ENCODE data around the gene FOXRED1. TPM values are rescaled to one million over a fixed set of nuclear protein-coding genes. Genes with fewer than 3 reads are reported as not detected.
A peak's percentile ranks its signal among the peaks of the same experiment; 100 is the strongest.

Gene FOXRED1
- total RNA-seq, 1 experiment from 2014 or later, result 18.8 TPM

DNA sequence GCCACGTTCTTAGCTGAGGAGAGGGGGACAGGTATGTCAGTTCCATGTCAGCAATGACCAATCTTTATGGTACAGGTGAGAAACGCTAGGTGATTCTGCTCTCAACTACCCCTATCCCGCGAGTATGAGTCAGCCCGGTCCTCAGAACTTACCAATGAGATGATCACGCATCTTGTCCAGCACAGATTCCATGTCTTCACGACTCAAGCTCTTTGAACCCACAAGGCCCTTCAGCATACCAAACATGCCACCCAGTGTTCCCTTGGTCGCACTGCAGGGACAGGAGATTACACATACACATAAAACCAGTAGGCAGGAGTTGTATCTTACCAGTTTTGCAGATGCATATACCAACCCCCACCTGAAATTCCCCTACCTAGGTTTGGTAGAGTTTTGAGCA lies 3.1 kb upstream of the FOXRED1 start:
- in situ Hi-C loops (cut with HindIII; ENCODE audit: low pct_unique_long_range_greater_than_20kb, low sequenced_read_pairs), result no loop called here
- no peak for DNase-seq (ENCODE audit: low read depth)

DNA sequence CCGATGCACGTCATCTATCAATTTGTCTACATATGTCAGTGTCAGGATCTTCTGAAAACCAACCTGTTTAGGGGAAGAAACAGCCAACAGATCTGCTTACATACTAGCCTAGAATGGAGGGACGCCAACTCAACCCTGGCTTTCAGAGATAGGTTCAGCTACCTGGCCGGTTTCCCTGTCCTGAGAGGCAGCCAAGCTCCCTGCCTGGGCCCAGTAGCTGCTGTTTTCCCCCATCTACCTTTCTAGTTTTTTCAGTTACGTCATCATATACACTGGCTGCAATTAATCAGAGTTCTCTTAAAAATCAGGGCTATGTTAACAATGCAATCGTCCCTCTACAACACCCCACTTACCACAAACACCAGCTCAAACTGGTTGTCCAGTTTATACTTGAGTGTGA lies 1.3 kb upstream of the FOXRED1 start:
- in situ Hi-C loops (cut with HindIII; ENCODE audit: low pct_unique_long_range_greater_than_20kb, low sequenced_read_pairs), result no loop called here
- no peak for DNase-seq (ENCODE audit: low read depth)

DNA sequence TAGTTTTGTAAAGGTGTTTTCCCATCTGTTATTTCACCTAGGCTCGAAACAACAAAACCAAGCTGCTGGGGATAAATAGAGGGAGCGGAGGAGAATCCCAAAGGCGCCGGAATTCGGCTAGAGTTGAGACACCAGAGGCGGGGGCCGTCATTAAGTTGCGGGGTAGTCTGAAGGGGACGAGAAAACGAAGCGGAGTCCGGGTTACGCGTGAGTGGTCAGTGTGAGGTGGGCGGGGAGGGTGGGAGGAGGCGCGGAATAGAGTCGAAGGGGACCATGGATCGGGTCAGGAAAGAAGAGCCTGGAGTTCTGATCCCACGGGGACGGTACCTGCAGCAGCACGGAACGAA lies 620 bp upstream of the FOXRED1 start:
- in situ Hi-C loops (cut with HindIII; ENCODE audit: low pct_unique_long_range_greater_than_20kb, low sequenced_read_pairs), result no loop called here
- no peak for DNase-seq (ENCODE audit: low read depth)

DNA sequence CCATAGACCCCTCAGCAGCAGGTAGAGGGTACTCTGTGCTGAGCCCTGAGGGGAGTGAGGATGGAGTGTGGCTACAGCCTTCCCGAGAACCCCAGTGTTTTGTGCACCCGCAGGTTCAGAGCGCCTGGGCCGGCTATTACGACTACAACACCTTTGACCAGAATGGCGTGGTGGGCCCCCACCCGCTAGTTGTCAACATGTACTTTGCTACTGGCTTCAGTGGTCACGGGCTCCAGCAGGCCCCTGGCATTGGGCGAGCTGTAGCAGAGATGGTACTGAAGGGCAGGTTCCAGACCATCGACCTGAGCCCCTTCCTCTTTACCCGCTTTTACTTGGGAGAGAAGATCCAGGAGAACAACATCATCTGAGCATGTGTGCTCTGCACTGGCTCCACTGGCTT lies 8.4 kb downstream of the FOXRED1 start:
- no peak for DNase-seq (ENCODE audit: low read depth)
- in situ Hi-C loops (cut with HindIII; ENCODE audit: low pct_unique_long_range_greater_than_20kb, low sequenced_read_pairs), result no loop called here

DNA sequence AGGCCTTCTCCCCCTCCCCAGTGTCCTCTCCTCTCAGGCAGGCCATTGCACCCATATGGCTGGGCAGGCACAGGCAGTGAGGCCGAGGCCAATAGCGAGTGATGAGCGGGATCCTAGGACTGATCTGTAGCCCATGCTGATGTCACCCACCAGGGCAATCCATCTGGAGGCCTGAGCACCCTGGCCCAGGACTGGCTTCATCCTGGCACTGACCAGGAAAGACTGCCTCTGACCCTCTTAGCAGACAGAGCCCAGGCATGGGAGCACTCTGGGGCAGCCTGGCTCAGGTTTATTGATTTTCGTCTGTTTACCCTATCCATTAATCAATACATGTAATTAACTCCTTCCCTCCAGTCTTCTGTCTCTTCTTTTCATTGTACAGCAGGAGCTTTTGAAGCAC lies 8.8 kb downstream of the FOXRED1 start:
- in situ Hi-C loops (cut with HindIII; ENCODE audit: low pct_unique_long_range_greater_than_20kb, low sequenced_read_pairs), result no loop called here
- no peak for DNase-seq (ENCODE audit: low read depth)

DNA sequence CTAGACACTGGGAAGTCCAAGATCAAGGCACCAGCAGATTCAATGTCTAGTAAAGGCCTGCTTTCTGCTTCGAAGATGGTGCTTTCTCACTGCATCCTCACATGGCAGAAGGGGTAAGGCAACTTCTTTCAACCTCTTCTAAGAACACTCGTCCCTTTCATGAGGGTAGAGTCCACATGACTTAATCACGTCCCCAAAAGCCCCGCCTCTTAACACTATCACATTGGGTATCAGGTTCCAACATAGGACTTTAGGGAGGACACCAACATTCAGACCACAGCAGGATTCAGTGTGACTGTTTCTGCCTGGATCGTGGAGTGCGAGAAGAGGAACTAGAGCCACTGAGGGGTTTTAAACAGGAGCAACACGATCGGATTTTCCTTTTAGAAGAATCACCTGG lies 10.2 kb downstream of the FOXRED1 start:
- in situ Hi-C loops (cut with HindIII; ENCODE audit: low pct_unique_long_range_greater_than_20kb, low sequenced_read_pairs), result no loop called here
- no peak for DNase-seq (ENCODE audit: low read depth)

DNA sequence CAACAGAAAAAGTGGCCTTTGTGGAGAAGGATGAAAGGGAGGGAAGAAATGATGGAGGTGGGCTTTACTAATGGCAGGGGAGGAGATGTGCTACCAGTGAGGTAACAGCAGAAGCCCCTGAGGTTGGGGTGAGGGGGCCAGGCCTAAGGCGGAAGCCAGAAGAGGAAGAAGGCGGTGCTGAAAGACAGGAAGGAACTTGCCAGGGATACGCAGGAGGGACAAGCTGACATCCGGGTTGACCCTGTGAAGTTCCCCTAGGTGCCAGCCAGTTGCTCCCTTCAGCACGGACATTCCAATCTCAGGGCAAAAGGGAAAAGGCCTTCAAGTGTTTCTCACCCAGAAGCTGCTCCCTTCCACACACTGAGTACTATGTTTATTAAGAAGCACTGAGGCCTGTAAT lies 11.6 kb downstream of the FOXRED1 start:
- DNase-seq (ENCODE audit: low read depth), result no peak
- in situ Hi-C loops (cut with HindIII; ENCODE audit: low pct_unique_long_range_greater_than_20kb, low sequenced_read_pairs), result no loop called here

DNA sequence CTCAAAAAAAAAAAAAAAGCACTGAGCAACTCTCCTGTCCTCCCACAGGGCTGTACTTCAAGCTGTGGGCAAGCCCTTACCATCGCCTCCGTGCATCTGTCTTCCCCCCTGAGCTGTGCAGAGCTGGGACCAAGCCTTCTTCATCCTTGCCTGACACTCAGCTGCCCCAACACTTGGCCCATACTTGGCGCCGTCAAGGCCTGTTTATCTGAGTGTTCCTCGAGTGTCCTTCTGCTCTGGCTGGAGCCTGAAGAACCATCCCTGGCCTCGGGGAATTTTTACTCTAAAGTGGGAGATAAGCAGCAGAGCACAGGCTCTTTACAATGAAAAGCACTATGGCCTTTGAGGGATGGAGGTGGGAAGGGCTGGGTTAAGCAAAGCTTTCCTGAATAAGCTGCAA lies 12.3 kb downstream of the FOXRED1 start:
- in situ Hi-C loops (cut with HindIII; ENCODE audit: low pct_unique_long_range_greater_than_20kb, low sequenced_read_pairs), result no loop called here
- no peak for DNase-seq (ENCODE audit: low read depth)

DNA sequence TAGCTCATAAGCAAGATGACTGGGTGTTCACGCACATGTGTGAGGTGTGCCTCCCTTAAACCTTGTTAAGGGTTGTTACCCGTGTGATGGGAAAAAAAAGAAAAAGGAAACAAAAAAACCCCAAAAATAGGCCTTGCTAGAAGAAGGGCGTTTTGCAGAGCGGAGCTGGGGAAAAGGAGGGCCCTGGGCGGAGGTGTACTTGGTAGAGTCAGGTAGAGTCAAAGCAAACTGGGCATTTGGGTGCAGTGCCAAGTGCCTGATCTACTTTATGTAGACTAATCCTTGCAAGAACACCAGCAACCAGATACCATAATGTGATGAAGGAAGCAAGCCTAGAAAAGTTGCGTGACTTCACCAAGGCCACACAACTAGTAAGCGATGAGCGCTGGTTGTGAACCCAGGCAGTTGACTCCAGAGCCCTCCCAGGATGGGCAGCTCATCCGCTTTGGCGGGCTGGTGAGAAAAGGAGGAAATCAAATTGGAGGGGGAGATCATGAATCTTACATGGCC lies 12.8 kb downstream of the FOXRED1 start:
- in situ Hi-C loops (cut with HindIII; ENCODE audit: low pct_unique_long_range_greater_than_20kb, low sequenced_read_pairs), result no loop called here
- DNase-seq (ENCODE audit: low read depth), result no peak

DNA sequence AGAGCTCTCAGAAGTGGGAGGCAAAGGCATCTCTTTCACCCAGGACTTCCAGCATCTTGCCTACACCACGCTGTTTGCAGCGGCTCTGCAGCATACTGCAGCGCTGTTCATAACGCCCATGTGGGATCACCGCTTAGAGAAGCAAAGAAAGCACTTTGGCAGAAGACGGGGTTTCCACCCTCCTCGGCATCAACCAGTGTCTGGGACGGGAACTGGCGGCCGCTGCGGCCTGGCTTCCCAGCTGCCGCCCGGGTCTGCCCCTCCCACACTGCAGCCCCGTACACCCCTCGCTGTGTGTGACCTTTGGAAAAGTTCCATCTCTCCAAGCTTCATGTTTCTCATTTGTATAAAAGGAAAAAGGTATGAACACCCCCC lies 13.4 kb downstream of the FOXRED1 start:
- in situ Hi-C loops (cut with HindIII; ENCODE audit: low pct_unique_long_range_greater_than_20kb, low sequenced_read_pairs), result no loop called here
- no peak for DNase-seq (ENCODE audit: low read depth)

DNA sequence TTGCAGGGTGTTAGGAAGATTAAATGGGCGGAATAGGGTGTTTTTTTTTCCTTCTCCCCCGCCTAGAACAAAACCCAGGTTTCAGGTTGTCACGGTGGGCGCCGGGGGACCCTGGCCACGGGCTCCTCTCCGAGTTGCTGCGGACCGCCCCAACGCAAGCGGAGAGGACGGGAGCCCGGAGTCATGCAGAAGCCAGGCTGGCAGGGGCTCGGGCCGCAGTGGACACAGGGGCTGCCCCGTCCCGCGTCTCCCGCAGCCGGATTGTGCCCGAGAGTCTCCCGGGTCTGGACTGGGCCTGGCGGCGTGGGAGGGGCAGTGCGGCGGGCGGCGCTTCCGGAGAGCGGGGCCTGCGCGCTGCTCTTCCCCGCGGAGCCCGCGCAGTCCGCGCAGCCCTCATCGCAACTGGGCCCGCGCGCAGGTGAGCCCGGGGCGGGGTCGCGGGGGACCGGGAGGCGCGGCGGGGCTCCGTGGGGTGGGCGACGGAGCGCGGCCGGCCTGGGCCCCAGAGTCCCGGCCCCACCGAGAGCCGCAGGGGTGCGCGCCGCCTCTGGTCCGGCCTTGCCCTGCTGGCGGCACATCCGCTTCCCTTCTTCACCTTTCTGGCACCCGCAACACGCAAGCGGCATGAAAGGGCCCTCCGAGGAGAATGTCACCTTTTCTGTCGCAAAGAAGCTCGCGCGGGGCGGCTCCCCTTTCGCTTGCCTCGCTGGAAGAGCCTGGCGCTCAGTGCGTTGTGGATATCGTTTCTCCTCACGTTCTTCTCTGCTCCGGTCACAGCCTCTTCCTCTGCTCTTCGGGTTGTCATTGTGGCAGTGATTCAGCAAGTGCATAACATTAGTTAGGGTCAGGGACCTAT lies 14.0 kb downstream of the FOXRED1 start, which contains the start of gene TIRAP:
TSS of gene TIRAP (plus strand) at position 358 of the 856 bp plus-strand sequence. CDS start 7,802 bp downstream, outside the sequence.
- DNase-seq (ENCODE audit: low read depth), result peak; percentile 67
- in situ Hi-C loops (cut with HindIII; ENCODE audit: low pct_unique_long_range_greater_than_20kb, low sequenced_read_pairs), result no loop called here

DNA sequence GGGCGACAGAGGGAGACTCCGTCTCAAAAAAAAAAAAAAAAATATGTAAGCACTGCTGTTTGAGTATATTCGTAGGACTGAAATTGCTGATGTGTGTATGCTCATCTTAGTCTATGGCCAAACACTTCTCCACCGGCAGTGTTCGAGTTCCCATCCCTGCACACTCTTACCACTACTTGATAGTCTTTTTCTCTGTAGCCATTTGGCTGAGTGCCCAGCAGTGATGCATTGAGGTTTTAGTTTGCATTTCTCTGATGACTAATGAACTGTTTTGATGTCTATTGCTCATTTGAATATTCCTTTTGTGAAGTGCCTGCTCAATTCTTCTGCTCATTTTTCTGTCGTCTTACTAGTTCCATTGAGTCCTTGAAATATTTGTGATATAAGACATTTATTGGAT lies 15.9 kb downstream of the FOXRED1 start:
- peak; percentile 65 for DNase-seq (ENCODE audit: low read depth)
- in situ Hi-C loops (cut with HindIII; ENCODE audit: low pct_unique_long_range_greater_than_20kb, low sequenced_read_pairs), result no loop called here

DNA sequence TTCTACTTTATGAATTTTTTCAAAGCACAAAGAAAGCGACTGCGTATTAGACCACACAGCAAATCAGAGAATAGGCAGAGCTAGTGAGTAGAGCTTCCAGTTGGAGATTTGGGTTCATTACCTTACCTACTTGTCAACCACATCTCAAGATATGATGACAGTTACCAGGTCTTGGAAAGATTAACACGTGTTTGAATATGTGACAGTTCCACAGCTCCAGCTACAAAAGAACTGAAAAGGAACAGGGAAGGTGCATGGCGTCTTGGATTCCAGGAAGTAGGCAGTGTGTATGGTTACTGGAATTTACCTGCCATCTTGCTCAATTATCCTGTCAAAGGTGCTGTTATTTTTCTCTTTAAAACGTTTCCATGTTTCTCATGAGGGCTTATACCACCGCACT lies 19.3 kb downstream of the FOXRED1 start:
- in situ Hi-C loops (cut with HindIII; ENCODE audit: low pct_unique_long_range_greater_than_20kb, low sequenced_read_pairs), result no loop called here
- DNase-seq (ENCODE audit: low read depth), result no peak

DNA sequence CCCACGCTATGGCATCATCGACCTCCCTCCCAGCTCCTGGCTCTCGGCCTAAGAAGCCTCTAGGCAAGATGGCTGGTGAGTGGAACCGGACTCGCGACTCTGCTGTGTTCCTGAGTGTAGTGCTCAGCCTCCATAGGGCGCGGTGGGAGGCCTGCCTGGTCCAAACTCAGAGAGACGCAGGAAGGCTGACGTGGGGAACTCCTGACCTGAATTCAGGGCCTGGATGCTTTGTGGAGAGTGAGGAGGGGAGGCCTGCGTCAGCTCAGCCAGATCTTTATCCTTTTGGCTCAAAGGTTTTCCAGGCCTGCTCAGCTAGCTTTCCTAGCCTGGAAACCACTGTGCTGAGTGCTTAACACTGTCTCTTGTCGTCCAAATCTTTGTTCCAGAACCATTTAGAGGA lies 21.9 kb downstream of the FOXRED1 start:
- no peak for DNase-seq (ENCODE audit: low read depth)
- in situ Hi-C loops (cut with HindIII; ENCODE audit: low pct_unique_long_range_greater_than_20kb, low sequenced_read_pairs), result no loop called here

DNA sequence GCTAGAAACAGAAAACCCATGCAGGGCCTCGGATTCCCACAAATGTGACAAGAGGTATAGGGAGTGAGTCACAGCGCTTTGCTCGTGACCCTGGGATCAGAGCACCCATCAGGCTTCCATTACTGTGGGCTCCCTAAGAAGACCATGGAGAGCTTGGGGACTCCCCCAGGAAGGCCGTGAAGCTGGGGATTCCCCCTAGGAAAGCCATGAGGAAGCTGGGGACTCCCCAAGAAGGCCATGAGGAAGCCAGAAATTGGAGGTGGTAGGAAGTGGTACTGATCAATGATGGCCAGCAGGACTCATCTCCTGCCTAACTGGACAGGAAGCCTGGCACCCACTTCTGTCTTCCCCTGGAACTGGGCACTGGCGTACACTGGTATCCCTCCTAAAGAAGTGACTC lies 24.8 kb downstream of the FOXRED1 start:
- DNase-seq (ENCODE audit: low read depth), result no peak
- in situ Hi-C loops (cut with HindIII; ENCODE audit: low pct_unique_long_range_greater_than_20kb, low sequenced_read_pairs), result no loop called here

DNA sequence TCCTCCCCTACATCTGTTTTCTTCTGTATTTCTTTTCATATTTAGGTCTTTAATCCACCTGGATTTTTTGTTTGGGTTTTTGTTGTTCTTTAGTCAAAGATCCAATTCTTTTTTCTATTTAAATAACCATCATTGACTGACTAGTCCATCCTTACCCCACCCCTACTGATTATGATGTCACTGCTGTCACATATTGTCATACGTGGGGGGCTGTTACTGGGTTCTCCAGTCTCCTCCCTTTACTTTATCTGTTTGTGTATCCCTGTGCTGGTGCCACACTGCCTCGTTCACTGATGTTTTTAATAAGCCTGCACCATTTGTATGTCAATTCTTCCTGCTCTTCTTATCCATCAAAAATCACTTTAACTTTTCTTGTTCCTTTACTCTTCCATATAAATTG lies 28.1 kb downstream of the FOXRED1 start:
- no peak for DNase-seq (ENCODE audit: low read depth)
- in situ Hi-C loops (cut with HindIII; ENCODE audit: low pct_unique_long_range_greater_than_20kb, low sequenced_read_pairs), result no loop called here

DNA sequence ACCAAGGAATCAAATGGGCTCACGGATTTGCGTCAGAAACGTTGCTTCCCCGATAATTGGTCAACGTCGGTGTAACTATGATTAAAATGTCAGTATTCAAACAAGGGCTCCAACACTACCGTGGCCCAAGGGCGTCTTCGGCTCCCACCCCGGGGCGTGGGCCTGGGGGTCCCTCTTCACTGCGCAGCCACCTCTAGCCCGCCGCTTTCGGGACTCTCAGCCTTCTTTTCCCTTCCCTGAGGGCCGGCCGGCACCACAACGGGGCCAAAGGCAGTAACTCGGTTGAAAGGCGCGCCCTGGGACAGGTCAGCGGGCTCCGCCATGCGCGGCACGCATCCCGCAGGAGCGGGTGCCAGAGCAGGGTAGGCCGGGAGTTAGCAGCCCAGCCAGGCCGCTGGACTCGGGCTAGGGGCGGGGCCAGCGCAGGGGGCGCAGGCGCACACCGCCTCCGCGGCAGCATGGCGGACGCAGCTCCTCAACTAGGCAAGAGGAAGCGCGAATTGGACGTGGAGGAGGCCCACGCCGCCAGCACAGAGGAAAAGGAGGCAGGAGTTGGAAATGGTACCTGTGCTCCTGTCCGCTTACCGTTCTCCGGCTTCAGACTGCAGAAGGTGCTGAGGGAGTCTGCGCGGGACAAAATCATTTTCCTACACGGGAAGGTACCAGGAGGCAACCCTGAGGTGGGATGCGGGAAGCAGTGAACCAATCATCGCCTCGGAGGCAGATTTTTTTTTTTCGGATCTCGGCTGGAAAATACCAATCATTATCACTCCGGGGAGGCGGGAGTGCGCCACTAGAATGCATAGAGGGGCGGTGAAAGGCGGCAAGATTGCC lies 34.9 kb downstream of the FOXRED1 start, which contains the start of gene DCPS:
TSS of gene DCPS (plus strand) at position 438 of the 834 bp plus-strand sequence. CDS start at position 459, 21 bp downstream.
- in situ Hi-C loops (cut with HindIII; ENCODE audit: low pct_unique_long_range_greater_than_20kb, low sequenced_read_pairs), result no loop called here
- DNase-seq (ENCODE audit: low read depth), result peak; percentile 78

DNA sequence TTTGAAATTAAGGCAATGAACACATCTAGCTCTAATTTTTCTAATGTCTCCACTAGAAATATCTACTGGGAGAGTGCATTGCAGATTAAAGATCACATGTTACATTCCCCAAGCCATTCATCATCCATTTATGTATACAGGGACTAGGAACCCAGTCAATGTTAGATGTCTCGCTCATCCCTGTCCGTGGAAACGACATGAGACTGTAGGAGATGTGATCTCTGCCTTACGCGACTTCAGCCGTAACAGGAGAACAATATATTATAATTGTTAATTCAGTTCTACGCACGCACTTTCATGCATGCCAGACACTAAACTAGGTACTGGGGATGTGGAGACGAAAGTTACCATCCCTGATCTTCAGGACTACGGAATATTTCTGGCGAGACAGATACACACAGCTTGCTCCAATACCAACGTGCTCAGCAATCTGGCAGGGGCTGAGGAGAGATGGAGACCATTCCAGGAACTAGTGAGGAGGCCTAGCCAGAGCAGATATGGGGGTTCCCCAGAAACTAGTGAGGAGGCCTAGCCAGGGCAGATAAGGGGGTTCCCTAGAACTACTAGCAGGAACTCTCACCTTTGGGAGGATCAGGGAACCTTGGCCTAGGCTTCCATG lies 35.6 kb downstream of the FOXRED1 start:
- in situ Hi-C loops (cut with HindIII; ENCODE audit: low pct_unique_long_range_greater_than_20kb, low sequenced_read_pairs), result no loop called here
- no peak for DNase-seq (ENCODE audit: low read depth)

DNA sequence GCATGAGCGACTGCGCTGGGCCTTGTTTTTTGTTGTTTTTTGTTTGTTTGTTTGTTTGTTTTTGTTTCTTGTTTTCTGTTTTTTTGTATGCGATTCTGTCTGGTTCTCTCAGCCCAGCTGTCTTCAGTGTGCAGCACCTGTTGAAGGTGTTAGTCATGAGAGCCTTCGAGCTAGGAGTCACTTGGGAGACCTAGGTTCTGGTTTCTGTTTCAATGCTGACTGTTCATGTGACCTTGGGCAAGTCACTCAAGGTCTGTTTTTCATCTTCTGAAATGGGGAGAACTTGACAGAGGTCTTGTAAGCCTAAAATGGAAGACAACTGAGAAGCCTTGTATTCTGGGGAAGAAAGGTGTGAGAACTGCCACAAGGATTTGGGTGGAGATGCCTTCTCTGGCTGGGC lies 36.7 kb downstream of the FOXRED1 start:
- in situ Hi-C loops (cut with HindIII; ENCODE audit: low pct_unique_long_range_greater_than_20kb, low sequenced_read_pairs), result no loop called here
- DNase-seq (ENCODE audit: low read depth), result no peak

All from Caki2 (cell line).